Pancreas (tissue), 10 donors: Measurements from ENCODE around the gene PEPD. TPM values are rescaled to one million over a fixed set of nuclear protein-coding genes. Genes with fewer than 3 reads are reported as not detected.

Experiments used
- ATAC-seq, 4 donors: fragments of 200-7000 bp; cut with Tn5 transposase; one replicate each; pipeline versions ENCODE4 v1.8.0 to v1.9.1; 2020; ENCODE audit warnings: mild to moderate bottlenecking in 4 of 4, moderate library complexity in 4 of 4
- DNase-seq, 6 donors: peaks; one replicate each; pipeline ENCODE4 v3.0.0-alpha.2; 2020
- FAIRE-seq: peaks from 2 replicates; lab custom pipeline; 2012; peaks lifted over from hg19 to GRCh38; lab: Jason Lieb, UNC
- H3K27ac ChIP-seq, 4 donors: fragments of 200-600 bp; sonication (generic); 1 replicate in 3 of 4; 2 replicates in 1 of 4; pipeline versions ENCODE4 v1.5.0 to v1.8.0; 2020
- H3K27me3 ChIP-seq, 4 donors: fragments of 200-600 bp; one replicate each; pipeline ENCODE4 v1.8.0; 2021
- H3K36me3 ChIP-seq, 3 donors: fragments of 200-600 bp; sonication (generic) in 1 of 3; one replicate each; pipeline versions ENCODE4 v1.5.0 to v1.8.0; 2020 to 2021
- H3K4me1 ChIP-seq, 3 donors: fragments of 200-600 bp; one replicate each; pipeline ENCODE4 v1.8.0; 2021
- H3K4me3 ChIP-seq, 4 donors: fragments of 200-600 bp; sonication (generic) in 2 of 4; one replicate each; pipeline versions ENCODE4 v1.5.0 to v1.8.0; 2020 to 2021
- H3K9me3 ChIP-seq, 4 donors: fragments of 200-600 bp; one replicate each; pipeline ENCODE4 v1.8.0; 2021
- WGBS, 2 donors: extraction: QIAGEN DNeasy Blood & Tissue Kit; methylation state at CpG; one replicate each; pipeline ENCODE4 v1.1.7; 2013; 5-methylcytosine and 5-hydroxymethylcytosine counted together
- intact Hi-C, 3 donors: fragments of 100-400 bp; cut with DNase I; formaldehyde crosslinking; loops; one replicate each; pipeline versions ENCODE4 v1.11.1 to v1.14.2; 2022
- polyA plus RNA-seq, 2 donors: library from polyadenylated mRNA; stranded (reverse); fragments of 200-250 nt; gene quantifications; one replicate each; pipeline ENCODE4 v1.2.3, GENCODE V29; 2013
- total RNA-seq, 6 donors: library from RNA; stranded (reverse); fragmentation: NEBNext Ultra II Directional in 4 of 6; extraction: Animal tissue kit (Norgen Biotek cat#: 25700) in 4 of 6; gene quantifications; one replicate each; pipeline versions ENCODE4 v1.2.1 to v1.2.4, GENCODE V29; 2021 to 2023
- TF ChIP-seq, protein P1 (sequence below), 4 donors: fragments of 200-600 bp; sonication (generic) in 3 of 4; IDR thresholded peaks; one replicate each; pipeline versions ENCODE4 v1.5.0 to v1.8.0; 2021; ENCODE audit warnings: antibody characterized with exemption in 4 of 4
- donor health status: healthy with polysubstance abuse.
- donor health status: DM: no; HTN: no; CAD: no; lungs with moderate emphysema.
- donor health status: DM: no; HTN: no; CAD: no.
- donor health status: control.
- donor health status: control.
- donor health status: Bipolar disorder and iron deficiency.
- donor health status: DM: yes; HTN: yes; CAD: no.
- donor health status: DM: no; HTN: no; CAD: no.
- donor health status: DM: no; HTN: no; CAD: no.
- donor health status: DM: yes; HTN: yes; CAD: no.

Gene PEPD
- total and polyA plus RNA-seq, 8 donors: 13.7 to 36.1 (median 22.5) TPM

GRCh38 chr19:33394006-33394722 lies 127.4 kb downstream of the PEPD start:
- Histone ChIP-seq H3K36me3 (no peaks in the 10 kb centered on the region), H3K27ac (no peak overlapping the region), H3K4me3 (no peak overlapping the region), H3K4me1 (peaks cover 13 to 22% (median 14%) of the 10 kb centered on the region in 3 donors), H3K9me3 (no peaks in the 10 kb centered on the region), H3K27me3 (no peaks in the 10 kb centered on the region)
- ATAC-seq (peak in 3 of 4 donors; percentile 8 to 29 (median 21)), DNase-seq (peak in 3 of 6 donors; percentile 31 to 70 (median 57)), FAIRE-seq (no peak)
- TF ChIP-seq, protein P1, sequence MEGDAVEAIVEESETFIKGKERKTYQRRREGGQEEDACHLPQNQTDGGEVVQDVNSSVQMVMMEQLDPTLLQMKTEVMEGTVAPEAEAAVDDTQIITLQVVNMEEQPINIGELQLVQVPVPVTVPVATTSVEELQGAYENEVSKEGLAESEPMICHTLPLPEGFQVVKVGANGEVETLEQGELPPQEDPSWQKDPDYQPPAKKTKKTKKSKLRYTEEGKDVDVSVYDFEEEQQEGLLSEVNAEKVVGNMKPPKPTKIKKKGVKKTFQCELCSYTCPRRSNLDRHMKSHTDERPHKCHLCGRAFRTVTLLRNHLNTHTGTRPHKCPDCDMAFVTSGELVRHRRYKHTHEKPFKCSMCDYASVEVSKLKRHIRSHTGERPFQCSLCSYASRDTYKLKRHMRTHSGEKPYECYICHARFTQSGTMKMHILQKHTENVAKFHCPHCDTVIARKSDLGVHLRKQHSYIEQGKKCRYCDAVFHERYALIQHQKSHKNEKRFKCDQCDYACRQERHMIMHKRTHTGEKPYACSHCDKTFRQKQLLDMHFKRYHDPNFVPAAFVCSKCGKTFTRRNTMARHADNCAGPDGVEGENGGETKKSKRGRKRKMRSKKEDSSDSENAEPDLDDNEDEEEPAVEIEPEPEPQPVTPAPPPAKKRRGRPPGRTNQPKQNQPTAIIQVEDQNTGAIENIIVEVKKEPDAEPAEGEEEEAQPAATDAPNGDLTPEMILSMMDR (IDR thresholded peaks at IDR 0.05): no peak
- intact Hi-C loops: no loop called here
- WGBS, 2 donors: 81 to 91% methylated on average over 29 to 30 of the region's 30 CpGs

DNA sequence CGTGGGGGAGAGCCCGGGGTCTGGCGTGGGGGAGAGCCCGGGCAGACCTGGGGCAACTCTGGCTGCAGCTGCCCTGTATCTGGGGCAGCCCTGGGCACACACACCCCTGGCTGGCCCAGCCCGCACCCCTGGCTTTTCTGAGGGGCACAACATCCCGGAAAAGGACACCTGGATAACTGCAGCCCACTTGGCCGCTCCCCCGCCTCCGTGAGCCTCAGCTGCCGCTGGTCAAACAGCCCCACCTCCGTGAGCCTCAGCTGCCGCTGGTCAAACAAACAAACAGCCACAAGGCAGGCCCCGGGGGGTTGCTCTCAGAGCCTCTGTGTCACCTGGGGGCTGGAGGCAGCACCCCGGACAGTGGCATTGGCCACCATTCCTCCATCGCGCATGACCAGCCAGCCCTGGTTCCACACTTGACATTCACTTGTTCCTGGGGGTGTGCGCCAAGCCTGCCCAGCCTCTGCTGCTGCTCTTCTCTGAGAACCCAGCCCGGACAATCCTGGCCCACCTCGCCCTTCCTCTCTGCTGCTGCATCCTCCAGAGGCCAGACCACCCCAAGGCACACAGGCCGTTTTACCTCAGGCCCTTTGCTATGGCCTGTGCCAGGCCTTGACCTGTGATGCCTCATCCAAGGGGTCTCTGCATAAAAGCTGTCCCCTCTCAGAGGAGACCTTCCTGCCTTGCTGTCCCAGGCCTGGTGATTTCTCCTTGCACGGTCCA lies 128.1 kb downstream of the PEPD start:
- H3K4me3 ChIP-seq: no peak overlapping the region
- WGBS, 2 donors: 77 to 84% methylated on average over 20 to 21 of the region's 21 CpGs
- no peaks in the 10 kb centered on the region for H3K9me3 ChIP-seq
- peaks cover 13 to 22% (median 14%) of the 10 kb centered on the region in 3 donors for H3K4me1 ChIP-seq
- ATAC-seq (no peak), FAIRE-seq (no peak), DNase-seq (peak in 3 of 6 donors; percentile 25 to 57 (median 55))
- no peaks in the 10 kb centered on the region for H3K36me3 ChIP-seq
- TF ChIP-seq, protein P1 (IDR thresholded peaks at IDR 0.05): no peak
- no peak overlapping the region for H3K27ac ChIP-seq
- intact Hi-C loops: no loop called here
- H3K27me3 ChIP-seq: no peaks in the 10 kb centered on the region

DNA sequence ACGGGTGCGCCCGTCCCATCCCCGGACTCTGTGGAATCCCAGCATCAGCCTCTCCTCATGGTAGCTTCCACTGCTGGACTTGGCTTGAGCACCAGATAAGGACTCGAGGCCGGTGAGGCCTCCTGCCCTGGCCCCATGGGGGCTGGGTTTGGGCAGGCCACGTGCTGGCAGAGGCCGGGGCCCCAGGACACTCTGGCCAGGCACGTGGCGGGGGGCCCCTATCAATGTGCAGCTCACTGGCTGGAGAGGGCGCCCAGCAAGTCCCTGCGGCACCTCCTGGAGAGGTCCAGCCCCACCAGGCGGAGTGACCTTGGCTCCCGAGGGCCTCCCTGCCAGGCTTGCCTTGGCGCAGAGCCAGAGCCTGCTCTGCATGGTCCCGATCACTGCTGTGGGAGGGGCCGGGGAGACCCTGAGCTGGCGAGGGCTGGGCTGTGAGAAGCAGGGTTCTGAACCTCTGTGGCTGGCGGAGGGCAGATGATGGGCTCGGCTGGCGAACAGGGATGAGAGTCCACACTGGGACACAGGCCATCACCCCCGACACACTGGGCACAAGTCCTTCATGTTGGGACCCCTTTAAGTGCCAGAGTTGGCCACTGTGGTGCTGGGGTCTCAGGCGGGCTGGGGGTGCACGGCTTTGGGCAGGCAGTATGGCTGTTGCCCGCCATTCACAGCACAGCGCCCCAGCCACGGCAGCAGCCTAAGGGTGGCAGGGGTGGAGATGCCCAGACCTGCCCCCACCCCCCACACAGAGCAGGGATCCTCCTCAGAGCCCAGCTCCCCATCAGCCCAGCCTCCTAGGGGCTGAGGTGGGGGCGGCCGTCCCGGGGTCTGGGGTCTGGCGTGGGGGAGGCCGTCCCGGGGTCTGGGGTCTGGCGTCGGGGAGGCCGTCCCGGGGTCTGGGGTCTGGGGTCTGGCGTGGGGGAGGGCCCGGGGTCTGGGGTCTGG lies 129.0 kb downstream of the PEPD start:
- DNase-seq: peak; percentile 54 to 92 (median 76)
- Histone ChIP-seq H3K4me1 (peaks cover 13 to 22% (median 14%) of the 10 kb centered on the region in 3 donors), H3K27ac (no peak overlapping the region), H3K4me3 (no peak overlapping the region), H3K36me3 (no peaks in the 10 kb centered on the region), H3K9me3 (no peaks in the 10 kb centered on the region), H3K27me3 (no peaks in the 10 kb centered on the region)
- peak; percentile 40 to 73 (median 58) for ATAC-seq
- FAIRE-seq: no peak
- TF ChIP-seq, protein P1 (IDR thresholded peaks at IDR 0.05): no peak
- 45% methylated on average over 36 to 39 of the region's 39 CpGs for WGBS, 2 donors
- intact Hi-C loops: no loop called here

DNA sequence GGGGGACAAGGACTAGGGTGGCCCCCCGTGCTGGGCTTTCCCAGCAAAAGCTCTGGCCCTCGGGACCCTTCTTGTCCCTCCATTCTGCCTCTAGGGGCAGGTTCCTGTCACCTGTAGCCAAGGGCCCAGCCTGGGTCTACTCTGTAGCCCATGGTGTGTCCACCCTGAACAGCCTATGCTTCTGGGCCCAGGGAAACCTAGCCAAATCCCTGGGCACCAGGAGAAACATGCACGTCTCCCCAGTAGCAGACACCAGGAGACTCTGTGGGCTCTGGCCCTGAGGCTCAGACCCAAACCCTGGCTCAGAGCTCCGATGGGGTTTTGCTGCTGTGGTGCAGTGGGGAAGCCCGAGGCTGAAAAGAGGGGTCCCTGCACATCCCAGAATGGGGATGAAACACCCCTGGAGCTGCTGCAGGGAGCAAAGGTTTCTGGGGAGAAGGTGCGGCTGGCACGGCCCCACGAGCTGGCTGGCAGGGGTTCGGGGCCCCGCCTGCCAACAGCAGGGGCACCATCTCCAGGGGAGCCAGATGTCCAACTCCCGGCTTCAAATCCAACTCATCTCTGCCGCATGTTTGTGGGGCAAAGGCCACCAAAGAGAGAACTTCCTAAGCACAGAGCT lies 129.9 kb downstream of the PEPD start:
- peaks cover 13 to 22% (median 14%) of the 10 kb centered on the region in 3 donors for H3K4me1 ChIP-seq
- DNase-seq: peak in 1 of 6 donors; percentile 31
- intact Hi-C loops: no loop called here
- H3K4me3 ChIP-seq: no peak overlapping the region
- no peak for ATAC-seq
- H3K36me3 ChIP-seq: no peaks in the 10 kb centered on the region
- H3K27me3 ChIP-seq: no peaks in the 10 kb centered on the region
- FAIRE-seq: no peak
- 72 to 78% methylated on average over 12 of the region's 12 CpGs for WGBS, 2 donors
- no peak overlapping the region for H3K27ac ChIP-seq
- TF ChIP-seq, protein P1 (IDR thresholded peaks at IDR 0.05): no peak
- no peaks in the 10 kb centered on the region for H3K9me3 ChIP-seq
